SH-SY5Y (cell line): Measurements from ENCODE around the gene KRTCAP2.

Source experiments
- GATA2 ChIP-seq: IDR thresholded peaks from 2 replicates; pipeline ENCODE4 v1.6.1; 2011; ENCODE audit warnings: mild to moderate bottlenecking, low read depth, low read length
- GATA3 ChIP-seq: IDR thresholded peaks from 2 replicates; pipeline ENCODE4 v1.6.1; 2011; ENCODE audit warnings: low read depth, mild to moderate bottlenecking, low read length, moderate library complexity

Gene KRTCAP2

DNA sequence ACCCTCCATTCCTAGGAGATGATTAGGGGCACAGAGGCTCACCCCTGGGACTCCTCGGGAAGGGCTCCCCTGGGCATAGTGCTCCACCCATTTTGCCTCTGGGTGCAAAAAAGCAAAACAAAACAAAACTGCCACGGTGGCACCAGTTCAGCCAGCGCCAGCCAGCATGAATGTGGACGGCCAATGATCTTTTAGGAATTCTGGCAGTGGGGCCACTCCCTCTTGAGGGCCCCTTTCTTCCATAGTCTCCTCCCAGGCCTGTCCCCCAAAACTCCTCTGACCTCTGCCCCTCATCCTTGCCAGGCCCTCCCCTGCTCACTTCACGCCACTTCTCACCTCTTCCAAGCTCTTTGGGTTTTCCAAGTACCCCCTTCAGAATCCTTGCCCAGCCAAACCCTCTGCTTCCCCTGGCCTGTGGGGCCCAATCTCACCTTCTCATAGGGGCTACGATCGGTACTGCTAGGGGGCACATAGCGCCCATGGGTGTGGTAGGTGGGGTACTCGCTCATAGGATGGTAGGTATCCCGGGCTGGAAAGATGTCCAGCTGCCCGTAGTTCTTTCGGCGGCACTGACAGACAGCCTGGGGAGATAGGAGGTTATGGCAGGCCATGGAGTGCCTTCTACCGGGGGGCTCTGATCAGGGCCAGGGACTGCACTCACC is 13.8 kb upstream of the KRTCAP2 start:
- TF ChIP-seq GATA3: no peak
- no peak for TF ChIP-seq GATA2

DNA sequence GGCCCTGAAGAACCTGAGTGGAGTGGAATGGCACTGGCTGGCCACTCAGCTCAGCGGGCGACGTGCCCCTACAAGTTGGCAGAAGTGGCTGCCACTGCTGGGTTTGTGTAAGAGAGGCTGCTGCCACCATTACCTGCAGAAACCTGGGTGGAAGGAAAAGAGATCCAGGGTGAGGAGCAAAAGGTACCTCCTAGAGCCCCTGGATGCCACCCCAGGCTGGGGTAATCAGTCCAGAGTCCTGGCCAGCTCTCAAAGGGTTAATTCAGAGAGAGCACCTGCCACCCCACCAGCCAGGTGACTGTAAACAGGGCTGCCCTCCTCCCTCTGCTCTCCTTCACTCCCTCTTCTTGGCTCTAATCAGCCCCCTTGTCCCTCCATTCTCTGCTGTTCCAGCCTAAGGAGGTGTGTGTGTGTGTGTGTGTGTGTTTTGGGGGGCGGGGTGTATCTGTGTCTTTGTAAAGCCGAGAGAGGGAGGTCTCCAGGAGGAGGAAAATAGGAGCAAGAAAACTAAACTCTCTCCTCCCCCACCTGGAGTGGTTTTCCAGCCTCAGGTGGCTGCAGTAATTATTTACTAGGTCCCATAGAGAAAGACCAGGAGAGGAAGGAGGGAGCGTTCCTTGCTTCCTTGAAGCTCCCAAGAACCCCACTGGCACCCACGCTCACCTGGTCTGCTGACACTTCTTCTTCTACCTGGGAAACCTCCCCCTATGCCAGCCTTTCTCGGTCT is 13.1 kb upstream of the KRTCAP2 start:
- TF ChIP-seq GATA2: no peak
- TF ChIP-seq GATA3: no peak

DNA sequence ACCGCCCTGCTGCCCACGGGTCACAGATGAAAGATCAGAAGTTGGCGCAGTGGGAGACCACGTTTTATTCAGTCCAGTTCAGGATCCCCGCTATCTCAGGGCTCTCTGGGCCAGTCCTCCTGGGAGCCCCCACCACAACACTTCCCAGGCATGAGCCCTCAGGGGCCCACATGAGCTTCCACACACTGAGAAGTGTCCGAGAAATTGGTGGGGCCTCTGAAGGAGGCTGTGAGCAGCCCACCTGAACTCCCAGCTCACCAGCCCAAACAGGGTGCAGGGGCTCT is 12.6 kb upstream of the KRTCAP2 start:
- no peak for TF ChIP-seq GATA3
- TF ChIP-seq GATA2: no peak

DNA sequence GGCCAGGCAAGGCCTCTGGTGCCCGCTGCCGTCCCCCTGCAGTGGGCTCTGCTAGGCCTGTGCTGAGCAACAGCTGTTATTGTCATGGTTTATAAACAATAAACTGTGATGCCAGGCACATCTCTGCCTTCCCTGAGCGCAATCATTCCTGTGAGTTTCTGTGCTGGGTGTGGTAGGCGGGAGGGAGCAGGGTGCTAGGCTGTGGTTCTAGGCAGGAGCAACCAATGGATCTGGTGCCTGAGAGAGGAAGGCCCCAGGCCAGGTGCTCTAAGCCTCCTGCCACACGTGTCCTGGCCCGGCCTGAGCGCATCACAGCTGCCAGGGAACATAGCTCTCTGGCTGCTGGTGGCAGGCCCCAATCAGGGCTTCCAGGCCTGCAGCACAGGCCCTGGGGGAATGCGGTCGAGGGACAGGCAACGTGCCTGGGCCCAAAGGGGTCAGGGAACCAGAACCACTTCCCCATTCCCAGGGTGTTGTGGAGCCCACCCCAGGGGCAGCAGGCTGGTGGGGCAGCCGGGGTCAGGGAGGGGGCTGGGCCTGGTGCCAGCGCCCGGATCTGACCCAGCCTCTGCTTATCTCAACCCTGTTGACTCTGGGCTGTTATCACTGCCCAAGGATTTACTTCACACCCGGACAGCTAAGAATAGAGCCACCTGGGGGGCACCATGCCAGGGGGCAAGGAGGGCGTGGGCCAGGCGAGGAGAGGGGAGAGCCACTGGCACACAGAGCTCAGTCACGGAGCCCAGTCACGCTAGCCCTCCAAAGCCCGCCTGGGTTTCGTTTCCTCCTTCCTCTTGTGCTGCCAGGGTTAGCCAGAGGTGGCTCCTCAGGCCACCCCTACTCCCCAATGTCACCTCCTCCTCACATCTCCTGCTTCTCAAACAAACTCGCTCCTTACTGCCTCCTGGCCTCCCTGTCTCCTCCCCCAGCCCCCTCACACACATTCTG is 12.0 kb upstream of the KRTCAP2 start:
- TF ChIP-seq GATA2 (no peak), GATA3 (no peak)

DNA sequence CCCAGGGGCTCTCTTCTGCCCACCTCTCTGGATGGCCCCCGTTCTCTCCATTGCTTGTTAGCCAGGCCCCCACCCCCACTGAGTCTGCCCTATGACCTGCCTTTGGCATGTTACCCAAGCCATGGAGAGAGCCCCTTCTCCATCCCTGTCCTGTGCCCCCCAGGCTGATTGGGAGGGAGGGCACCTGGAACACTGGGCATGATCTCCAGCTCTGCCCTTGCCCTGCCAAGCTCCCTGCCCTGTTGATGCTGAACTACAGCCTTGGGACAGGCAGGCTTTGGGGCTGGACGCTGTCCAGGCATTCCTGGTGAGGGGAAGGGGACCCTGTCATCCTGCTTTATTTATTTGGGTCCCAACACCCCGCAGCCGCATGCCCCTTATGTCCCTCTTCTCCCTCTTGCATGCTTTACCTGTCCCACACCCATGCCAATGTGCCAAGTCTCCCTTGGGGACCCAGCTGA is 11.3 kb upstream of the KRTCAP2 start:
- TF ChIP-seq GATA2 (no peak), GATA3 (no peak)

DNA sequence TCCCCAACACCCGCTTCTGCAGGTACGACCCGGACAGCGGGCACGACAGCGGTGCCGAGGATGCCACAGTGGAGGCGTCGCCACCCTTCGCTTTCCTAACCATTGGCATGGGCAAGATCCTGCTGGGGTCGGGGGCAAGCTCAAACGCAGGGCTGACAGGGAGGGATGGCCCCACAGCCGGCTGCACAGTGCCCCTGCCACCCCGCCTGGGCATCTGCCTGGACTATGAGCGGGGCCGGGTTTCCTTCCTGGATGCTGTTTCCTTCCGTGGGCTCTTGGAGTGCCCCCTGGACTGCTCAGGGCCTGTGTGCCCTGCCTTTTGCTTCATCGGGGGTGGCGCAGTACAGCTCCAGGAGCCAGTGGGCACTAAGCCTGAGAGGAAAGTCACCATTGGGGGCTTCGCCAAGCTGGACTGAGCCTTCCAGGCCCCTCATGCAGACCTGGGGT is 10.7 kb upstream of the KRTCAP2 start:
- TF ChIP-seq GATA2 (no peak), GATA3 (no peak)

DNA sequence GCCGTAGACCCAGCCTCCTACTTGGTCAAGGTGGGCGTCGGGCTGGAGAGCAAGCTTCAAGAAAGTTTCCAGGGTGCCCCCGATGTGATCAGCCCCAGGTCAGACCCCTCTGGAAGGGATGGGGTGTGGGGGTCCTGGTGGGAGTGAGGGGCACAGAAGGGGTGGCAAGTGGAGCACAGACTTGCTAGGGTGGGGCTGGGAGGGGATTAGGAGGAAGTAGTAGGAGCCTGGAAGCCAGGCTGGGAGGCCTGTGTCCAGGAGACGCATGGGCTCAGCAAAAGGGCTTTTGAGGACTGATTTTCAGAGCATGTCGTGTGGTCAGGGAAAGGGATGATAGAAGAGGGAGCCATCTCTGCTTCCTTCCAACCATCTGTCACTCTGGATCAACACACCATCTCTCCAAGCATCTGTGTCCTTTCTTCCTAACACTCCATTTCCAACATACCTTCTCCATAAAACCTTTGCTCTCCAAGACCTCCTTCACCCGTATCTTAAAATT is 9.0 kb upstream of the KRTCAP2 start:
- TF ChIP-seq GATA2: no peak
- no peak for TF ChIP-seq GATA3

DNA sequence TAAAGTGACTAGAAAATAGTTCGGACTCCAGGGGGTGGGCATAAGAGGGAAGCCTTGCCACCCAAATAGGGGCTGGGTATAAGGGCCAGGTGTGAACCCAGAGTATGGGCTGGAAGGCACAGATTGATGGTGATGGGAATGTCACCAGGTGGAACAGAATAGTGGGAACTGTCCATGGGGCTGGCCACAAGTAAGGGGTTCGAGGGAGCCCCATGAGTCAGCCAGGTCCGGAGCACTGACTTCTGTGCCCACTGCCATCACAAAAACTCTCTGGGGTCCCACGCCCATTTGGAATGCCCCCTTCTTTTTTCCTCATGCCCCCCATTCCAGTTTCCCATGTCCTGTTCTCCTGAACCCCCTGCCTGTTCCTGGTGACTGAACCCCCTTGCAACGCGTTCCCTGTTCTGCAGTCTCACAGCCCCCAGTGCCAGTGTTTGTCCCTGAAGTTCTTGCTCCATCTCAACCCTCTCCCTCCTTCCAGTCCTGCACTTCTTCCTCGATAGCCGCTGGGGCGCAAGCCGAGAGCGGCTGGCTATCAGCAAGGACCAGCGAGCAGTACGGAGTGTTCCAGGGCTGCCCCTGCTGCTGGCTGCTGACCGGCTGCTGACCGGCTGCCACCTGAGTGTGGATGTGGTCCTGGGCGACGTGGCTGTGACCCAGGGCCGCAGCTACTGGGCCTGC is 8.4 kb upstream of the KRTCAP2 start:
- TF ChIP-seq GATA3 (no peak), GATA2 (no peak)

DNA sequence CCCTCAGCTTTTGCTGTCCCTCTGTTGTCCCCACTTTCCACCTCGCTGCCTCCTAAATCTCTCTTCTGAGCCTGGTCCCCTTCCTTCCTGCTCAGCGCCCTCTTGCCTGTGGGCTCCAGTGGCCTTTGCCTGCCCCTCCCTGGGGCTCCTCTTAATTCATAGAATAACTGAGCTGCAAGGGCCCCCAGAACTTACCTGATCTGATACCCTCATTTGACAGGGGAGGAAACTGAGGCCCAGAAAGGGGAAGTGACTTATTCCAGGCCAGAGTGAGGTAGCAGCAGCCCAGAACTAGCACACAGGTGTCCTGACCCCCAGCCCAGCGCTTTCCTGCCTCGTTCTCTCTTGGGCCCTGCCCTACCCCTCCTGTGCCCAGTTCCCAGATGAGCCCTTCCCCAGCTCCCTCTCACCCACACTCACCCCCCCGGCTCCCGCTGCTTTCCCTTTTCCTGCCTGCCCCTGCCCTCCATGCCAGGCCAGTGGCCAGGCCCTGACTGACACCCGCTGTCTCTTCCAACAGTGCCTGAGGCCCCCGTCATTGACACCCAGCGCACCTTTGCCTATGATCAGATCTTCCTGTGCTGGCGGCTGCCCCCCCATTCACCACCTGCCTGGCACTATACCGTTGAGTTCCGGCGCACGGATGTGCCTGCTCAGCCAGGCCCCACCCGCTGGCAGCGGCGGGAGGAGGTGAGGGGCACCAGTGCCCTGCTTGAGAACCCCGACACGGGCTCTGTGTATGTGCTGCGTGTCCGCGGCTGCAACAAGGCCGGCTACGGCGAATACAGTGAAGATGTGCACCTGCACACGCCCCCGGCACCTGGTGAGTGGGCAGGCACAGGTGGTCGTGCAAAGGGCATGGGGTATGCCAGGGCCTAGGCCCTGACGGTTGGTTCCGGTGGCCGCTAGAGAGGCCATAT is 6.3 kb upstream of the KRTCAP2 start:
- TF ChIP-seq GATA3: no peak
- no peak for TF ChIP-seq GATA2

DNA sequence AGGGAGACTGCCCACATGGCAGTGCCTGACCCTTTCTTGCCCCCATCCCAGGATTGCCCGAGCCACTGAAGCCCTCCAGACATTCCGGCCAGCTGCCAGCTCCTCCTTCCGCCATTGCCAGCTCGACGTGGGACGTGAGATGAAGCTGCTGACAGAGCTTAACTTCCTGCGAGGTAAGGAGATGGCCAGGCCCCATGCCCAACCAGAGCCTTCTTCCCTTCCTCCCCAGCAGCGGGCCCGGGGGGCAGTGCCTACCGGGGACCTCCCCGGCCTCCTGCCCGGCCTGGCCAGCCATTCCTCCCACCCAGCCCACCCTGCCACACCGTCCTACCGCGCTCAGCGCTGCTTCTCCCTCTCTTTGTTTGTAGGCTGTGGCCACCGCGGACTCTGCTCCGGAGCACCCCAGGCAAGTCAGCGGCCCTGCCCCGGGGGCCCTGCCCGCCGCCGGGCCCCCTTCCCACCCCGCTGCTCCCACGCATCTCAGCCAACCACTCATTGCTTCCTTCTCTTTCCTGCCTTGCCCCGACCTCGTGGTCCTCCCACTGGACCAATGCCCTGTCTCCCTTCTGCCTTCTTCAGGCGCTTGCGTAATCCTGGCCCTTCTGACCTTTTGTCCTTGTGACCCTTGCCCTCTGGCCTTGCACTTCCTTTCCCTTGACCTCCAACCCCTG is 5.5 kb upstream of the KRTCAP2 start:
- TF ChIP-seq GATA2: no peak
- no peak for TF ChIP-seq GATA3

DNA sequence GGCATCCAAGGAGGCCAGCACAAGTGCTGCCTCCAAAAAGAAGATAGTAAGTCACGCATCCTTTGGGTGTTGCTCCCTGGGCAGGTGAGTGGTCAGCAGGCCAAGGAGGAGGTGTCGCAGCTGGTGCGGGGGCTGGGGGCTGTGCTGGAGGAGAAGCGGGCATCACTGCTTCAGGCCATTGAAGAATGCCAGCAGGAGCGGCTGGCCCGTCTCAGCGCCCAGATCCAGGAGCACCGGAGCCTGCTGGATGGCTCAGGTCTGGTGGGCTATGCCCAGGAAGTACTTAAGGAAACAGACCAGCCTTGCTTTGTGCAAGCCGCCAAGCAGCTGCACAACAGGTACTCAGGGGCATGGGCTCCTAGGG is 4.8 kb upstream of the KRTCAP2 start:
- TF ChIP-seq GATA3 (no peak), GATA2 (no peak)

DNA sequence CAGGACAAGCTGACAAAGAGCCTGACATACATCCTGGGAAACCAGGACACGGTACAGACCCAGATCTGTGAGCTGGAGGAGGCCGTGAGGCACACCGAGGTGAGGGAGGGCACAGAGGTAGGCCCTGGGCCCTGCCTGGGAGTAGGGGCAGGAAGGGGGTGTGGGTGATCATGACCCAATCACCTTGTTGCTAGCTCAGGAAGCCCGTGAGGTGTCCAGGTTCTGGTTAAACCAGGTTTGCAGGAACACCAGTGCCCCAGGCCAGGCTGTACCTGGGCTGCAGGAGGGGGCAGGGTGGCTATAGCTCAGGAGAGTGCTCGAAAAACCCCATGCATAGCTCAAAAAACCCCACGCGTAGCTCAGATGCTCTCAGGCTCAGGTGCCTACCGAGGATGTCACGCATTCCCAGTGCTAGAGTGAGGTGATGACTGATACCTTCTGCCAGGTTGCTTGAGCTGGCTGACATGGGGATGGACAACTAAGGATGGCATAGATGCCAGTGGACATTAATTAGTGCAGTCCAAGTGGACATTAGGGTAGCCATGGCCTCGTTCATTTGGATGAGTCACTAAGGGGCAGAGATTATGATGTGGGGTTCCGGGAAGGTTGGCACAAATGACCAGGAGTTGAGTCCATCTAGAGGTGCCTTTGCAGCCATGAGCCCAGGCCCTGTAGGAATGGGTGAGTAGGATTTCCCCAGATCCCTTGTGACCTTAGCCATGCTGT is 4.3 kb upstream of the KRTCAP2 start:
- TF ChIP-seq GATA2: no peak
